Osteocyte (in vitro differentiated cells): ENCODE results near the gene EPYC. TPM values are rescaled to one million over a fixed set of nuclear protein-coding genes. Genes with fewer than 3 reads are reported as not detected.

Source experiments
- DNase-seq: peaks from one replicate; pipeline ENCODE4 v3.0.0; 2021; ENCODE audit warnings: mixed read lengths; ENCODE audit not compliant: unreplicated experiment; ENCODE audit errors: extremely low spot score
- H3K27ac Mint-ChIP-seq: one replicate; pipeline ENCODE4 v1.8.0; 2021; ENCODE audit warnings: mild to moderate bottlenecking, mixed read lengths; ENCODE audit not compliant: unreplicated experiment
- H3K27me3 Mint-ChIP-seq: one replicate; pipeline ENCODE4 v1.8.0; 2021; ENCODE audit warnings: mixed read lengths; ENCODE audit not compliant: unreplicated experiment
- H3K36me3 Mint-ChIP-seq: one replicate; pipeline ENCODE4 v1.8.0; 2021; ENCODE audit warnings: mixed read lengths; ENCODE audit not compliant: unreplicated experiment
- H3K4me1 Mint-ChIP-seq: one replicate; pipeline ENCODE4 v1.8.0; 2021; ENCODE audit warnings: mixed read lengths; ENCODE audit not compliant: unreplicated experiment
- H3K4me3 Mint-ChIP-seq: one replicate; pipeline ENCODE4 v1.8.0; 2021; ENCODE audit warnings: mild to moderate bottlenecking, moderate library complexity, mixed read lengths; ENCODE audit not compliant: unreplicated experiment
- H3K9me3 Mint-ChIP-seq: one replicate; pipeline ENCODE4 v1.8.0; 2021; ENCODE audit warnings: mixed read lengths; ENCODE audit not compliant: unreplicated experiment
- CTCF ChIP-seq: fragments of 200-600 bp; sonication (generic); IDR thresholded peaks from 2 replicates; pipeline ENCODE4 v1.5.0; 2021; ENCODE audit warnings: antibody characterized with exemption, mild to moderate bottlenecking, moderate library complexity
- total RNA-seq: library from RNA; stranded (reverse); gene quantifications from 2 replicates; pipeline ENCODE4 v1.2.1, GENCODE V29; 2021

EPYC gene
- total RNA-seq, 1 donor from 2014 or later, result not detected

GRCh38 chr12:90969851-90970250 is 34.9 kb downstream of the EPYC start:
- no peak overlapping the region for H3K27ac Mint-ChIP-seq
- no peaks in the 10 kb centered on the region for H3K9me3 Mint-ChIP-seq
- H3K36me3 Mint-ChIP-seq, result no peaks in the 10 kb centered on the region
- TF ChIP-seq CTCF, result no peak
- no peak for DNase-seq
- peaks cover 24% of the 10 kb centered on the region for H3K4me1 Mint-ChIP-seq
- H3K27me3 Mint-ChIP-seq, result no peaks in the 10 kb centered on the region
- no peak overlapping the region for H3K4me3 Mint-ChIP-seq

GRCh38 chr12:90969346-90969745 is 35.4 kb downstream of the EPYC start:
- no peaks in the 10 kb centered on the region for H3K36me3 Mint-ChIP-seq
- TF ChIP-seq CTCF, result no peak
- H3K27me3 Mint-ChIP-seq, result no peaks in the 10 kb centered on the region
- no peak for DNase-seq
- H3K27ac Mint-ChIP-seq, result no peak overlapping the region
- H3K9me3 Mint-ChIP-seq, result no peaks in the 10 kb centered on the region
- H3K4me3 Mint-ChIP-seq, result no peak overlapping the region
- peaks cover 21% of the 10 kb centered on the region for H3K4me1 Mint-ChIP-seq

- no peaks in the 10 kb centered on the region for H3K27me3 Mint-ChIP-seq
- peaks cover 9% of the 10 kb centered on the region for H3K4me1 Mint-ChIP-seq
- H3K27ac Mint-ChIP-seq, result no peak overlapping the region
- no peak overlapping the region for H3K4me3 Mint-ChIP-seq
- H3K36me3 Mint-ChIP-seq, result no peaks in the 10 kb centered on the region
- no peak for TF ChIP-seq CTCF
- H3K9me3 Mint-ChIP-seq, result no peaks in the 10 kb centered on the region
- no peak for DNase-seq
Observed at GRCh38 chr12:90965204-90965603, 39.6 kb downstream of the EPYC start.

- Mint-ChIP-seq H3K4me3 (no peak overlapping the region), H3K9me3 (no peaks in the 10 kb centered on the region), H3K27me3 (no peaks in the 10 kb centered on the region), H3K4me1 (peaks cover 3% of the 10 kb centered on the region), H3K36me3 (no peaks in the 10 kb centered on the region), H3K27ac (no peak overlapping the region)
- DNase-seq, result no peak
- no peak for TF ChIP-seq CTCF
Observed at GRCh38 chr12:90964616-90965015, 40.2 kb downstream of the EPYC start.

GRCh38 chr12:90963946-90964345 is 40.8 kb downstream of the EPYC start:
- Mint-ChIP-seq H3K9me3 (no peaks in the 10 kb centered on the region), H3K27me3 (no peaks in the 10 kb centered on the region), H3K4me3 (no peak overlapping the region)

More at GRCh38 chr12:90963946-90964345, 40.8 kb downstream of the EPYC start:
- Mint-ChIP-seq H3K36me3 (no peaks in the 10 kb centered on the region), H3K4me1 (peaks cover 5% of the 10 kb centered on the region), H3K27ac (no peak overlapping the region)
- no peak for TF ChIP-seq CTCF
- no peak for DNase-seq
